Measurements from ENCODE around the gene DNAJC5.
A peak's percentile ranks its signal among the peaks of the same experiment; 100 is the strongest.
"Not testable (repeated sequence)": the region's sequence is repeated elsewhere in the genome, so short reads cannot be mapped to it uniquely, and the experiment has no call there.

The DNAJC5 gene

DNA sequence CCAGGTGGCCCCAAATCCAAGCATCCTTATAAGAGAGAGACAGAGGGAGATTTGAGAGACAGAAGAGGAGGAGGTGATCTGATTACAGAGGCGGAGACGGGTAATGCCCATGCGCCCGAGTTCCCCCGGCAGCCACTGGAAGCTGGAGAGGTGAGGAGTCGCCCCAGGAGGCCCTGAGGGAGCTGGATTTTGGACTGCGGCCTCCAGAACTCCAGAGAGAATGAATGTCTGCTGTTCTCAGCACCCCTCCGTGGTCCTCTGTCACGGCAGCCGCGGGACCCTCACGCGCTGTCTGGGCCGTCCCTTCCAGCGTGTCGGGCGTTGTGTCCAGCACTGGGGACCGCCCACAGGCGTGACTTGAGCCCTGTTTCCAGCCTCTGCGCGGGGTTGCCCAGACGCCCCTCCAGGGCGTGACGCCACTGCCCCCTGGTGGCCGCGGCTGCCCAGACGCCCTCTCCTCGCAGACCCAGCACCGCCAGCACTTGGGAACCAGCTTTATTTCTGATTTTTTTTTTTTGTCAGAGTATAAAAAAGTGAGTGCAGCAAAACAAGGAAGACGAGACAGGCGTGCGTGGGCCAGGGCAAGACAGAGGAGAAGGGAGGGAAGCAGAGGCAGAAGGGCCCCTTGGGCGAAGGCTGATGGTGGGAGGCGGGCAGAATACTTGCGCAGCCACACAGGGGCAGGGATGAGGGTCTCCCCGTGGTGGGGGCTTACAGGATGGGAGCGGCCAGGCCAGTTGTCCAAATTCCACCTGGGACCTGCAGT lies 78.9 kb downstream of the DNAJC5 start:
- TF ChIP-seq, protein P1, sequence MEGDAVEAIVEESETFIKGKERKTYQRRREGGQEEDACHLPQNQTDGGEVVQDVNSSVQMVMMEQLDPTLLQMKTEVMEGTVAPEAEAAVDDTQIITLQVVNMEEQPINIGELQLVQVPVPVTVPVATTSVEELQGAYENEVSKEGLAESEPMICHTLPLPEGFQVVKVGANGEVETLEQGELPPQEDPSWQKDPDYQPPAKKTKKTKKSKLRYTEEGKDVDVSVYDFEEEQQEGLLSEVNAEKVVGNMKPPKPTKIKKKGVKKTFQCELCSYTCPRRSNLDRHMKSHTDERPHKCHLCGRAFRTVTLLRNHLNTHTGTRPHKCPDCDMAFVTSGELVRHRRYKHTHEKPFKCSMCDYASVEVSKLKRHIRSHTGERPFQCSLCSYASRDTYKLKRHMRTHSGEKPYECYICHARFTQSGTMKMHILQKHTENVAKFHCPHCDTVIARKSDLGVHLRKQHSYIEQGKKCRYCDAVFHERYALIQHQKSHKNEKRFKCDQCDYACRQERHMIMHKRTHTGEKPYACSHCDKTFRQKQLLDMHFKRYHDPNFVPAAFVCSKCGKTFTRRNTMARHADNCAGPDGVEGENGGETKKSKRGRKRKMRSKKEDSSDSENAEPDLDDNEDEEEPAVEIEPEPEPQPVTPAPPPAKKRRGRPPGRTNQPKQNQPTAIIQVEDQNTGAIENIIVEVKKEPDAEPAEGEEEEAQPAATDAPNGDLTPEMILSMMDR (IDR thresholded peaks at IDR 0.05; ENCODE audit: low read depth, low read length, missing control alignments), result peak; percentile 95
- DNase-seq (ENCODE audit: low read depth), result no peak
- no peak overlapping the region for H3K4me3 ChIP-seq (ENCODE audit: low read depth, low read length)

DNA sequence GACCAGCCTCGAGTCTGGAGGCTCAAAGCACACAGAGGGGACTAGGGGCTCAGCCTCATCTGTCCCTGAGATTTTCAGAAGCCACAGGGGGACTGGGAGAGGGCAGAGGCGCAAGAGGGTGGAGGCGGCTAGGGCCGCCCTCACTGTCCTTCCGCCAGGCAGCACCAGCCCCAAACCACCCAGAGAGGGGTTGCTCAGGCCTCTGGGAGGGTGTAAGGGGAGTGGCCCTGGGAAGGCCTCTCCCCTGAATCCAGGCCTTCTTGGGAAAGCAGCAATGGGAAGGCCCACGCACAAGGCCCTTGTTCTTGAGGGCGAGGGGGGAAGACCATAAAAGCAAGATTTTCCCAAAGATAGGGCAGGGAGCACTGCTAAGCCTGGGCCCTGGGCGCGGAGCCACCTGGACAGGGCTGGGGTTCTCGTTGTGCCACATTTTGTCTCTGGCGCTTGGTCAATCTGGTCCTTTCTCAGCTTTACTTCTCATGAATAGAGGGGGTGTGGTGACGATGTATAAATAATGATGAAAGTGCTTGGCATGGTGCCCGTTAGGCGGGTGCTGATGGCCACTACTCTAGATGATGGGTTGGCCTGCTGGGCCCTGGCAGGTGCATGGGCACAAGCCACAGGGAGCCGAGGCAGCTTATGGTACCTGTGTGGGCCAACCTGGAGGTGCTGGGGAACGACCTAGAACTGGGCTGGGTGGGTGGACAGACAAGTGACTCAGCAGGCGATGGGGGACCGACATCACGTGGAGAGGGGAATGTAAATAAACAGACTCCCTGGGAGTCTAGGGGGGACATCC lies 79.7 kb downstream of the DNAJC5 start:
- no peak overlapping the region for H3K4me3 ChIP-seq (ENCODE audit: low read depth, low read length)
- no peak for DNase-seq (ENCODE audit: low read depth)
- TF ChIP-seq, protein P1 (IDR thresholded peaks at IDR 0.05; ENCODE audit: low read depth, low read length, missing control alignments), result no peak

DNA sequence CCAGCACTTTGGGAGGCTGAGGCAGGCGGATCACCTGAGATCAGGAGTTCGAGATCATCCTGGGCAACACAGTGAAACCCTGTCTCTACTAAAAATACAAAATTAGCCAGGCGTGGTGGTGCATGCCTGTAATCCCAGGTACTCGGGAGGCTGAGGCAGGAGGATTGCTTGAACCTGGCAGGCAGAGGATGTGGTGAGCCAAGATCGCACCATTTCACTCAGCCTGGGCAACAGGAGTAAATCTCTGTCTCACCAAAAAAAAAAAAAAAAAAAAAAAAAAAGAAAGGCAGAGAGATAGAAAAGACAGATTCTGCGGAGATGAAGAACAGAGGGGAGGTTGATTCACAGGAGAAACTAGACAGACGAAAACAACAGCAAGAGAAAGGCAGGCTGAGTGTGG lies 81.6 kb downstream of the DNAJC5 start:
- DNase-seq (ENCODE audit: low read depth); H3K4me3 ChIP-seq (ENCODE audit: low read depth, low read length): not testable (repeated sequence)

DNA sequence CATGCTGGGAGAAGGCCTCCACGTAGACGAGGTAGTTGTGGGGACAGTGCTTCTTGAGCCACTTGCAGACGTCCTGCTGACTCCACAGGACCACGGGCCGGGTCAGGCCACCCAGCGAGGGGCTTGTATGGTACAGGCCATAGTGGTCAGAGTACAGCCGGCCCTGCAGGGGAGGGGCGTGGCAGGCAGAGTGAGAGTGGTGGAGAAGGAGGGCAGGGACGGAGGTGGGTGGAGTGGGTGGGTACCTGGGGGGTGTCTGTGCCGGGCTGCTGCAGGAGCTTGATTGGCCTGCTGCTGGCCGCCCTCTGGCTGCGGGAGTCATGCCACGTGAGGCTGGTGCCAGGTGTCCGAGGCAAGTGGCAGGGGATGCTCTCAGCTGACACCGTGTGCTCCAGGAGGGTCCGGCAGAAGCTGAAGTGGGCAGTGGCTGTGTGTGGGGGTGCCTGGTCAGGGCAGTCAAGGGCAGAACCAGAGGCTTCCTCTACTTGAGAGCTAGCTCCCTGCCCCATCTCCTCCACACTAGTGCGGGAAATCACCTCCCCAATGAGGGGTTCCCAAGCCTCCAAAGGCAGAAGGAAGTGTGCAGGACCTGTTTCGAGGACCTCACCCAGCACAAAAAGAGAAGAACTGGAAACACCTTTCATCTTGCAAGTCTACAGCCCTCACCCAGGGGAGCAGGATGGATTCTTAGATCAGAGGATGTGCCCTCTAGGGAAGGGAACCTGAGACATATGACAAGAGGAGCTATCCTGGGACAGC lies 82.2 kb downstream of the DNAJC5 start:
- H3K4me3 ChIP-seq (ENCODE audit: low read depth, low read length), result no peak overlapping the region; the same call in 1 of the 2 replicates
- TF ChIP-seq, protein P1 (IDR thresholded peaks at IDR 0.05; ENCODE audit: low read depth, low read length, missing control alignments), result no peak
- no peak for DNase-seq (ENCODE audit: low read depth)

DNA sequence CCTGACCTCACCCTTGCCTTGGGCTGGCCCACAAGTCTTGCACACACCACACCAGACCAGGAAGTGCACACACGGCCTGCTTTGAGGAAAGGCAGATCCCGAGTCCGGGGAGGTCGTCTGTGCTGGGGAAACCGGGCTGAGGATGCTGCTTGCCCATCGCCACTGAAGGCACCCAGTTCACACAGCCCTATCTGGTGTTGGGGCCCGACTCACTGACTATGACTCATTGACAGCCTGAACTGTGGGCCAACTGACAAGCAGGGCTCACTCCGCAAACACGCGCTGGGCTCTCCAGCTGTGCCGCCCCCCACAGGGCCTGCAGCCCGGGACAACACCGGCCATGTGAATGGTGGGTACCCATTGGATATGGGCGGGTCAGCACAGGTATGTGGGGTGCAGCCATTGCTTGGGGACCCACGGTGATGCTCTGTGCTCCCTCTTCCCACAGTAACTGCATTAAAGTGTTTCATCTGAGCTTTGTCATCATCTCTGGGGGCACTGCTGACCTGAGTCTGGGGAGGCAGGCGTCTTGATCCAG lies 82.9 kb downstream of the DNAJC5 start:
- DNase-seq (ENCODE audit: low read depth), result no peak
- TF ChIP-seq, protein P1 (IDR thresholded peaks at IDR 0.05; ENCODE audit: low read depth, low read length, missing control alignments), result no peak
- H3K4me3 ChIP-seq (ENCODE audit: low read depth, low read length), result peak overlapping the region; percentile 83

DNA sequence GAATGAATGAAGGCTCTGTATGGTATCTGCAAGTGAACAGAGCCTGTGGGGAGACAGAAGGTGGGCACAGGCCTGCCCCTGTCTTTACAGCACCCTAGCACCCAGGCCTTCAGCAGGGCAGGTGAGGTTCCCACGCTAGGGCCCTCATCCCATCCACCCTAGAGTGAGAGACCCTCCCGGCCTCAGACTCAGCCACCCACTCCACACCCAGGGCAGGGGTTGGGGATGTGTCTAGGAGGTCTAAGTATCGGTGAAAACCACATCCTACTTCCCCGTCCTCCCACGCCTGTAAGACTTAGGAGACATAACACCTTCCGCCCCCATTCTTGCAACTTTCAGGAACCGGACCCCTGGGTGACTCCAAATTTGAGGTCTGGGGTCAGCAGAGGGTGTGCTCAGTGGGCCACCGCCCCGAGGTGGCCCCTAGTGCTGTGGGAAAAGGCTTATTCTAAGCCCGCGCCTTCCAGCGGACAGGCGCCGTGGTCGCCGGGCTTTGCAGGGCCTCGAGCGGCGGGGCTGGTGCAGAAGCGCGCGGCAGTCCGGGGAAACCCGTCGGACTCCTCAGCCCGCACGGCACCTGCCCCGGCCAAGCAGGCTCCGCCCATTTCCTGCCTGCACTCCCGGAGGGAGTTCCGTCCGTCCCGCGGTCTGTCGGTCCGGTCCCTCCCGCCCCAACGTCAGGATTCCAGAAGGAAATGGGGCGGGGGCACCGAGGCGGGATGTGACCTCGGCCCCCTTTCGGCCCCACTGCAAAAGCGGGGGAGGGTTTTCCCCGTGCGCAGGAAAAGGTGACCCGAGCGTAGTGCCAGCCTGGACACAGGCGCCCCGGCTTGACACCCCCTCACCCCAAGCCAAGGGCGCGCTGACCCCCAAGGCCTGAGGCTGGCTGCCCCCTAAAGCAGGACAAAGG lies 83.6 kb downstream of the DNAJC5 start:
- H3K4me3 ChIP-seq (ENCODE audit: low read depth, low read length), result peak overlapping the region; percentile 83
- TF ChIP-seq, protein P1 (IDR thresholded peaks at IDR 0.05; ENCODE audit: low read depth, low read length, missing control alignments), result no peak
- no peak for DNase-seq (ENCODE audit: low read depth)
